Measurements from ENCODE around the gene EN1.

EN1 gene

GRCh38 chr2:118807668-118808428 is 39.6 kb downstream of the EN1 start:
- H3K27me3 ChIP-seq (ENCODE audit: control insufficient read depth, insufficient read depth, low read length), result no peaks in the 10 kb centered on the region
- peaks cover 10% of the 10 kb centered on the region for H3K4me1 ChIP-seq (ENCODE audit: control insufficient read depth, insufficient read depth, low read length)
- no peaks in the 10 kb centered on the region for H3K9me3 ChIP-seq (ENCODE audit: control insufficient read depth, insufficient read depth, low read length)
- H3K36me3 ChIP-seq (ENCODE audit: control insufficient read depth, insufficient read depth, low read length), result no peaks in the 10 kb centered on the region
- H3K27ac ChIP-seq (ENCODE audit: low read length), result no peak overlapping the region
- no CpG with 5 or more reads among the region's 13 CpGs for WGBS (ENCODE audit: insufficient coverage, insufficient read length)
- no peak for DNase-seq (ENCODE audit: low read depth, low spot score)
- no peak overlapping the region for H3K4me3 ChIP-seq (ENCODE audit: low read length)

GRCh38 chr2:118806797-118807667 is 40.4 kb downstream of the EN1 start:
- H3K4me3 ChIP-seq (ENCODE audit: low read length), result no peak overlapping the region
- H3K36me3 ChIP-seq (ENCODE audit: control insufficient read depth, insufficient read depth, low read length), result no peaks in the 10 kb centered on the region
- H3K9me3 ChIP-seq (ENCODE audit: control insufficient read depth, insufficient read depth, low read length), result no peaks in the 10 kb centered on the region
- no peak for DNase-seq (ENCODE audit: low read depth, low spot score)
- H3K27me3 ChIP-seq (ENCODE audit: control insufficient read depth, insufficient read depth, low read length), result no peaks in the 10 kb centered on the region
- H3K27ac ChIP-seq (ENCODE audit: low read length), result no peak overlapping the region
- WGBS (ENCODE audit: insufficient coverage, insufficient read length), result no CpG with 5 or more reads among the region's 23 CpGs
- H3K4me1 ChIP-seq (ENCODE audit: control insufficient read depth, insufficient read depth, low read length), result peaks cover 5% of the 10 kb centered on the region

GRCh38 chr2:118805064-118805690 is 42.3 kb downstream of the EN1 start:
- no peak for DNase-seq (ENCODE audit: low read depth, low spot score)
- no peaks in the 10 kb centered on the region for H3K27me3 ChIP-seq (ENCODE audit: control insufficient read depth, insufficient read depth, low read length)
- H3K4me1 ChIP-seq (ENCODE audit: control insufficient read depth, insufficient read depth, low read length), result peaks cover 5% of the 10 kb centered on the region
- H3K9me3 ChIP-seq (ENCODE audit: control insufficient read depth, insufficient read depth, low read length), result no peaks in the 10 kb centered on the region
- WGBS (ENCODE audit: insufficient coverage, insufficient read length), result no CpG with 5 or more reads among the region's 9 CpGs
- H3K4me3 ChIP-seq (ENCODE audit: low read length), result no peak overlapping the region
- no peaks in the 10 kb centered on the region for H3K36me3 ChIP-seq (ENCODE audit: control insufficient read depth, insufficient read depth, low read length)
- no peak overlapping the region for H3K27ac ChIP-seq (ENCODE audit: low read length)

DNA sequence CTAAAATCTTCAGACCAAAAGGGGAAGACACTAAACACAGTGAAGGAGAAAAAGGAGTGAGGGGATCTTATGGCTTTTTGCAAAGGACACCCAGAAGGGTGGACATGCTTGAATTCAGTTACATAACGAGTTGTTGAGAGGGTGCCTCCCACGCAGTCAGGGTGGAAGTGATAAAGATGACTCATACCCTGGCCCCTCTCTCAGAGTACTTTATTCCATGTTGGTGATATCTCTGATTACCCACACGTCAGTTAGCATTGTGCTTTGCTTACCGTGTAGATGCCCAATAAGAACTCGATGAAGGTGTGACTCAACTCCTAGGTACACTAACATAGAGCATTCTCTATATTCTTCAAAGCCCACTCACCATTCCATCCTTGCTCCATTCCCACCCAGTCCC is 44.4 kb downstream of the EN1 start:
- Histone ChIP-seq H3K27me3 (ENCODE audit: control insufficient read depth, insufficient read depth, low read length) (no peaks in the 10 kb centered on the region), H3K36me3 (ENCODE audit: control insufficient read depth, insufficient read depth, low read length) (no peaks in the 10 kb centered on the region), H3K4me3 (ENCODE audit: low read length) (no peak overlapping the region), H3K4me1 (ENCODE audit: control insufficient read depth, insufficient read depth, low read length) (peaks cover 5% of the 10 kb centered on the region), H3K27ac (ENCODE audit: low read length) (no peak overlapping the region), H3K9me3 (ENCODE audit: control insufficient read depth, insufficient read depth, low read length) (no peaks in the 10 kb centered on the region)
- WGBS (ENCODE audit: insufficient coverage, insufficient read length), result no CpG with 5 or more reads among the region's 5 CpGs
- DNase-seq (ENCODE audit: low read depth, low spot score), result no peak

- Histone ChIP-seq H3K27me3 (ENCODE audit: control insufficient read depth, insufficient read depth, low read length) (no peaks in the 10 kb centered on the region), H3K36me3 (ENCODE audit: control insufficient read depth, insufficient read depth, low read length) (no peaks in the 10 kb centered on the region), H3K27ac (ENCODE audit: low read length) (no peak overlapping the region), H3K9me3 (ENCODE audit: control insufficient read depth, insufficient read depth, low read length) (no peaks in the 10 kb centered on the region), H3K4me1 (ENCODE audit: control insufficient read depth, insufficient read depth, low read length) (no peaks in the 10 kb centered on the region), H3K4me3 (ENCODE audit: low read length) (no peak overlapping the region)
- WGBS (ENCODE audit: insufficient coverage, insufficient read length), result no CpG with 5 or more reads among the region's 4 CpGs
- DNase-seq (ENCODE audit: low read depth, low spot score), result no peak
Observed at GRCh38 chr2:118801151-118801550, 46.3 kb downstream of the EN1 start.

GRCh38 chr2:118800736-118801135 is 46.7 kb downstream of the EN1 start:
- WGBS (ENCODE audit: insufficient coverage, insufficient read length), result no CpG with 5 or more reads among the region's 4 CpGs
- DNase-seq (ENCODE audit: low read depth, low spot score), result no peak
- Histone ChIP-seq H3K36me3 (ENCODE audit: control insufficient read depth, insufficient read depth, low read length) (no peaks in the 10 kb centered on the region), H3K4me3 (ENCODE audit: low read length) (no peak overlapping the region), H3K4me1 (ENCODE audit: control insufficient read depth, insufficient read depth, low read length) (no peaks in the 10 kb centered on the region), H3K27ac (ENCODE audit: low read length) (no peak overlapping the region), H3K27me3 (ENCODE audit: control insufficient read depth, insufficient read depth, low read length) (no peaks in the 10 kb centered on the region), H3K9me3 (ENCODE audit: control insufficient read depth, insufficient read depth, low read length) (no peaks in the 10 kb centered on the region)

- Histone ChIP-seq H3K4me3 (ENCODE audit: low read length) (no peak overlapping the region), H3K27me3 (ENCODE audit: control insufficient read depth, insufficient read depth, low read length) (no peaks in the 10 kb centered on the region)
- WGBS (ENCODE audit: insufficient coverage, insufficient read length), result no CpG with 5 or more reads among the region's 4 CpGs
Observed at GRCh38 chr2:118794546-118794945, 52.9 kb downstream of the EN1 start.

More at GRCh38 chr2:118794546-118794945, 52.9 kb downstream of the EN1 start:
- Histone ChIP-seq H3K36me3 (ENCODE audit: control insufficient read depth, insufficient read depth, low read length) (no peaks in the 10 kb centered on the region), H3K4me1 (ENCODE audit: control insufficient read depth, insufficient read depth, low read length) (no peaks in the 10 kb centered on the region), H3K9me3 (ENCODE audit: control insufficient read depth, insufficient read depth, low read length) (no peaks in the 10 kb centered on the region), H3K27ac (ENCODE audit: low read length) (no peak overlapping the region)
- DNase-seq (ENCODE audit: low read depth, low spot score), result no peak
